ENCODE data around the gene WDR64. TPM values are rescaled to one million over a fixed set of nuclear protein-coding genes. Genes with fewer than 3 reads are reported as not detected.
A peak's percentile ranks its signal among the peaks of the same experiment; 100 is the strongest.

Gene WDR64
- total RNA-seq, 1 donor from 2014 or later = not detected

- H3K4me1 ChIP-seq = no peaks in the 10 kb centered on the region
- no peaks in the 10 kb centered on the region for H3K27me3 ChIP-seq (ENCODE audit: low read depth)
- no peaks in the 10 kb centered on the region for H3K9me3 ChIP-seq
- no peak for TF ChIP-seq CTCF (IDR thresholded peaks at IDR 0.05)
- H3K36me3 ChIP-seq = no peaks in the 10 kb centered on the region
- H3K27ac ChIP-seq = no peak overlapping the region
- intact Hi-C loops (cut with DNase I) = no loop called here
- DNase-seq = no peak
- no peak for ATAC-seq
- H3K4me3 ChIP-seq = no peak overlapping the region
These were observed 27.1 kb upstream of the WDR64 start for GRCh38 chr1:241624935-241625334.

- Histone ChIP-seq H3K27ac (no peak overlapping the region), H3K4me1 (no peaks in the 10 kb centered on the region), H3K27me3 (ENCODE audit: low read depth) (no peaks in the 10 kb centered on the region), H3K4me3 (no peak overlapping the region), H3K9me3 (no peaks in the 10 kb centered on the region), H3K36me3 (no peaks in the 10 kb centered on the region)
- intact Hi-C loops (cut with DNase I) = no loop called here
- TF ChIP-seq CTCF (IDR thresholded peaks at IDR 0.05) = peak; percentile 50
- no peak for DNase-seq
- peak; percentile 47 to 69 for ATAC-seq
These were observed 24.4 kb upstream of the WDR64 start for GRCh38 chr1:241627453-241628259.

- Histone ChIP-seq H3K4me1 (no peaks in the 10 kb centered on the region), H3K4me3 (no peak overlapping the region), H3K27ac (no peak overlapping the region), H3K9me3 (no peaks in the 10 kb centered on the region), H3K27me3 (ENCODE audit: low read depth) (no peaks in the 10 kb centered on the region), H3K36me3 (peaks cover 2% of the 10 kb centered on the region)
- intact Hi-C loops (cut with DNase I) = no loop called here
- TF ChIP-seq CTCF (IDR thresholded peaks at IDR 0.05) = no peak
- DNase-seq = no peak
- ATAC-seq = no peak
These were observed 22.1 kb upstream of the WDR64 start for GRCh38 chr1:241630005-241630404.

- Histone ChIP-seq H3K9me3 (no peaks in the 10 kb centered on the region), H3K27ac (no peak overlapping the region), H3K4me3 (no peak overlapping the region), H3K4me1 (no peaks in the 10 kb centered on the region), H3K36me3 (peaks cover 6% of the 10 kb centered on the region), H3K27me3 (ENCODE audit: low read depth) (no peaks in the 10 kb centered on the region)
- no peak for ATAC-seq
- no peak for DNase-seq
- intact Hi-C loops (cut with DNase I) = no loop called here
- TF ChIP-seq CTCF (IDR thresholded peaks at IDR 0.05) = no peak
These were observed 21.6 kb upstream of the WDR64 start for GRCh38 chr1:241630476-241630875.

- ATAC-seq = no peak
- no peak overlapping the region for H3K27ac ChIP-seq
- H3K36me3 ChIP-seq = peaks cover 6% of the 10 kb centered on the region
- no peaks in the 10 kb centered on the region for H3K4me1 ChIP-seq
- H3K4me3 ChIP-seq = no peak overlapping the region
- intact Hi-C loops (cut with DNase I) = no loop called here
- TF ChIP-seq CTCF (IDR thresholded peaks at IDR 0.05) = no peak
- H3K27me3 ChIP-seq (ENCODE audit: low read depth) = no peaks in the 10 kb centered on the region
- DNase-seq = no peak
- no peaks in the 10 kb centered on the region for H3K9me3 ChIP-seq
These were observed 21.2 kb upstream of the WDR64 start for GRCh38 chr1:241630899-241631298.

All from lower lobe of right lung (tissue), 2 donors.